Body of pancreas (tissue), 4 donors: ENCODE measurements around the gene SETDB1.
A peak's percentile ranks its signal among the peaks of the same experiment; 100 is the strongest.

Source experiments
- CTCF ChIP-seq, 7 experiments: fragments of 450-650 bp in 4 of 7; fragments of 200-600 bp in 3 of 7; sonication (generic) in 3 of 7; IDR thresholded peaks; one replicate each; pipeline ENCODE4 v1.5.1; 2016 to 2019; ENCODE audit warnings: antibody characterized with exemption in 7 of 7
- POLR2A ChIP-seq, 3 donors: fragments of 450-650 bp; IDR thresholded peaks; one replicate each; pipeline ENCODE4 v1.6.1; 2016; ENCODE audit warnings: antibody characterized with exemption in 3 of 3, mild to moderate bottlenecking in 2 of 3

DNA sequence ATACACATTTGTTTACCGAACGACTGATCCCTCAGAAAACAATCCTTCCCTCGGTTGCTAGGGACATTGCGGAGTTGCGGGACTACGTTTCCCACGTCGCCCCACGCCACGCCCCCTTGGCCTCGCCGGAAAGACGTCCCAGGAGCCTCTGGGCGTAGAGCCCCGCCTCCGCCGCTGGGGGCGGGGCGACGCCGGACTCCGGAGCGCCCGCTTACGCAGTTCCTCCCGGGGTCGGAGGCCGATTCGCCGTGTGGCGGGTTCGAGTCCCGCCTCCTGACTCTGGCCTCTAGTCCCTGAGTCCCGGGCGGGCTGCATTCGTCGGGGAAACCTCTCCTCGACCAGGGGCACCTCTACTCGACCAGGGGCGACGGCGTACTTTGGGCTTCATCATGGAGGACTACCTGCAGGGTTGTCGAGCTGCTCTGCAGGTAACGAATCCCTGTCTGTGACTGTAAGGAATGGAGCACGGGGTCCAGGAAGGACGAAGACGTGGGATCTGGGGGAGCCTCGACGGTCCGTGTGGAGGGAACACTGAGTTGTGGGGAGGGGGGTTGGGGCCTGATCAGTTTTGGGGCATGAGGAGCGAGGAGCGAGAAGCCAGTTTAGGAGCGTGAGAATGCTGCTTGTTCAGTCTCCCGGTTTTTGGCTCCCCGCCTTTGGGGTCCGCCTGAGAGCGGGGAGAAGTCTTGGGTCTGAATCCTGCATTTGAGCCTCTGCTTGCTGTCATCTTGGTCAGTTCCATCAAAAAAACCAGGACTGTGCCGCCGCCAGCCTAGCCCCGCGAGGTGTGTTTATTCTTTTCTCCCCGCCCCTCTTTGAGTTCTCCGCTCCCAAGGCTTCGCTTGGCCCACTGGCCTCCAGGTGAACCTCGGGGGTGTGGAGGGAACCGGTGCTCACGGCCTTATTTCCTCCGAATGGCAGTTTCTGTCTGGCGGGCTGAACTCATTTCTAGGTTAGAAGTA lies 82.4 kb downstream of the SETDB1 start, which contains the start of gene PRUNE1:
- TF ChIP-seq CTCF (IDR thresholded peaks at IDR 0.05) (peak in 3 of 7 experiments; percentile 7 to 27 (median 11)), POLR2A (IDR thresholded peaks at IDR 0.05) (peak in 2 of 3 donors; percentile 52 to 61)
